Measurements from ENCODE around the gene BATF3.
A peak's percentile ranks its signal among the peaks of the same experiment; 100 is the strongest.
"Not testable (repeated sequence)": the region's sequence is repeated elsewhere in the genome, so short reads cannot be mapped to it uniquely, and the experiment has no call there.

BATF3 gene

DNA sequence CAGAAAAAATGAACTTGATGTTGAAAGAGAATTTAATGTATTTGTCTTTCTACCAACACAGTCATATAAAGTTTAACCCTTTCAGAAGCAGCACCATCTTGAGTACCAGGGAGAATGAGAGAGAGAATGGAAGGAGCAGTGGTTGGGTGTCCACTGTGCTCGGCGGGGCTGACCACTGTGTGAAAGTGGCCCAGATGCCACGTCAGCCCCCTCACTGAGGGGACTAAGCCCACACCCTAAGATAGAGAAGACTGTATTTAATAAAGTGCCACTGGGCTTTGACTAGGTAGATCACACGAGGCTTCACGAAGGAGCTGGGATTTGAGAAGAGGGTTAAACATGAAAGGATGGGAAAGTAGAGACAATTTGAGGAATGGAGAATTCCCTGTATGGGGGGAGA lies 31.2 kb downstream of the BATF3 start:
- Histone ChIP-seq H3K9me3 (ENCODE audit: insufficient read depth, low read depth, low read length) (no peaks in the 10 kb centered on the region), H3K27ac (ENCODE audit: low read depth, low read length) (no peak overlapping the region), H3K4me3 (ENCODE audit: low read length) (no peak overlapping the region), H3K9ac (ENCODE audit: low read depth, low read length) (no peak overlapping the region), H3K36me3 (ENCODE audit: insufficient read depth, low read length) (no peaks in the 10 kb centered on the region), H3K27me3 (ENCODE audit: insufficient read depth, low read length) (peaks cover 12% of the 10 kb centered on the region), H3K4me1 (ENCODE audit: insufficient read depth, low read length) (peaks cover 14% of the 10 kb centered on the region)
- 89% methylated on average over 5 of the region's 5 CpGs for WGBS

DNA sequence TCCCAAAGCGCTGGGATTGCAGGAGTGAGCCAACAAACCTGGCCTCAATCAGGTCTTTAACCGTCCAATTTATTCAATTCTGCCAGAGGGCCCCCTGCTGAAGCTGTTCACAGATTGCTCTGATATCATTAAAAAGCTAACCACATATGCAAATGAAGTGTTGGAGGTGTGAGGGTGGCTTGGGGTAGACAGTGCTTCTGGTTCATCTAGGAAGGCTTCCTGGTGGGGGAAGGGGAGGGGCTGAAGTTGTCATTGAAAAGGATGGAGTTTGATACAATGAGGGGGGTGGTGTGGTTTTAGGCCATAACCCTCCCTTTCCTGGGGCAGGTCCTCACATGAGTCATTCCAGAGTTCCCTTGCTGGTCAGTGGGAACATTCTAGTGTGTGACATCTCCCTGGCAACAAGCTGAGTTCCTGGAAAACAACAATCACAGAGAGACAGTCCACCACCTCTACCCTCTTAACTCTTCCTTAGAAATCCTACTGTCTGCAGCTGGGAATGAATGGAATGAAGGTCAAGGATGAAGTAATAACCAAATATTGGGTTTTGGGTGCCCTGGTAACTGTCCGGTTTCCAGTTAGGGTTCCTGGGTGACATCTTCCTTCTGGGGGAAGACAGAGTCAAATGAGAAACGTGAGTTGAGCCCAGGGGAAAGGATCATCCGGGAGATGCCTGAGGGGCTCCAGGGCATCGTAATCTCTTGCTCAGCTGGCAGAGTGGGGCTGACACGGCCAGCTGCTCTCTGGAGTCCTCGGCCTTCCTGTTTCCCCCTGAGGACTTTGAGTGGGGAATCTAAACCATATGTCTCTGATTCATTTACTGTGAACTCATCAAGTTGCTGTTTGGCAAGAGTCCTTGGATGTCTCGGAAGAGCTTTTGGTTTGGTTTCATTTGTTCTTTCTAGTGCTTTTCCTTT lies 32.2 kb downstream of the BATF3 start:
- Histone ChIP-seq H3K9me3 (ENCODE audit: insufficient read depth, low read depth, low read length) (no peaks in the 10 kb centered on the region), H3K4me1 (ENCODE audit: insufficient read depth, low read length) (peaks cover 14% of the 10 kb centered on the region), H3K36me3 (ENCODE audit: insufficient read depth, low read length) (no peaks in the 10 kb centered on the region), H3K27me3 (ENCODE audit: insufficient read depth, low read length) (peaks cover 12% of the 10 kb centered on the region), H3K9ac (ENCODE audit: low read depth, low read length) (no peak overlapping the region), H3K27ac (ENCODE audit: low read depth, low read length) (no peak overlapping the region), H3K4me3 (ENCODE audit: low read length) (no peak overlapping the region)
- 75% methylated on average over 9 of the region's 9 CpGs for WGBS

DNA sequence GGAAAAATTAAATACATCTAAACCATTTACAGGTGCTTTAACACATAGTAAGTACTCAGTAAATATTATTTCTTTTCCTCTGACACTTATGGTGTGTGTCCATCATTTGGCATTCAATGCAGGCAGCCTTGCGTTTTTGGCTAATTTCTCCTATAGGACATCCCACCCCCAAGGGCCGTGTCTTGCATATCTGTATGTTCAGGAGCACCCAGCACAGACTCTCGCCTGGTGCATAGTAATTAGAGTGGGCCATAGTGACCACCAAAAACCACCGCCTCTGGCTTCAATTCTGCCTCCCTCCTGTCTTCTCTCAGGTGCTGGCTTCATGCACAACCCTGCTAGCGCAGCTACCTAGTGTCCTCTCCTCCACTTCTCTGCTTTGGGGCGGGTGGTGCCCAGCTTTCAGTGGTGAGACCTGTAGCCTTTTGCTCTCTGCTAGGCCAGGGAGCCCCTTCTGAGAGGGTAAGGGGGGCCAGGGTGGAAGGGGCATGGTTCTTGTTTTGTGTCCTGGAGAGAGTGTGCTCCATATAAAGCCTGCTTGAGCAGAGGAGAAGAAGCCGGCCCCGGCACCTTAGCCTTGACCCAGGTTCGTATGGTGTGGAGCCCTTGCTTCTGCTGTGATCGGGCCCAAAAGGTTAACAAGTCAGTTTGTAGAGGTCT lies 33.4 kb downstream of the BATF3 start:
- Histone ChIP-seq H3K9ac (ENCODE audit: low read depth, low read length) (no peak overlapping the region), H3K27ac (ENCODE audit: low read depth, low read length) (no peak overlapping the region), H3K9me3 (ENCODE audit: insufficient read depth, low read depth, low read length) (no peaks in the 10 kb centered on the region), H3K27me3 (ENCODE audit: insufficient read depth, low read length) (peaks cover 12% of the 10 kb centered on the region), H3K4me1 (ENCODE audit: insufficient read depth, low read length) (peaks cover 6% of the 10 kb centered on the region), H3K4me3 (ENCODE audit: low read length) (no peak overlapping the region), H3K36me3 (ENCODE audit: insufficient read depth, low read length) (no peaks in the 10 kb centered on the region)
- 80% methylated on average over 10 of the region's 10 CpGs for WGBS

DNA sequence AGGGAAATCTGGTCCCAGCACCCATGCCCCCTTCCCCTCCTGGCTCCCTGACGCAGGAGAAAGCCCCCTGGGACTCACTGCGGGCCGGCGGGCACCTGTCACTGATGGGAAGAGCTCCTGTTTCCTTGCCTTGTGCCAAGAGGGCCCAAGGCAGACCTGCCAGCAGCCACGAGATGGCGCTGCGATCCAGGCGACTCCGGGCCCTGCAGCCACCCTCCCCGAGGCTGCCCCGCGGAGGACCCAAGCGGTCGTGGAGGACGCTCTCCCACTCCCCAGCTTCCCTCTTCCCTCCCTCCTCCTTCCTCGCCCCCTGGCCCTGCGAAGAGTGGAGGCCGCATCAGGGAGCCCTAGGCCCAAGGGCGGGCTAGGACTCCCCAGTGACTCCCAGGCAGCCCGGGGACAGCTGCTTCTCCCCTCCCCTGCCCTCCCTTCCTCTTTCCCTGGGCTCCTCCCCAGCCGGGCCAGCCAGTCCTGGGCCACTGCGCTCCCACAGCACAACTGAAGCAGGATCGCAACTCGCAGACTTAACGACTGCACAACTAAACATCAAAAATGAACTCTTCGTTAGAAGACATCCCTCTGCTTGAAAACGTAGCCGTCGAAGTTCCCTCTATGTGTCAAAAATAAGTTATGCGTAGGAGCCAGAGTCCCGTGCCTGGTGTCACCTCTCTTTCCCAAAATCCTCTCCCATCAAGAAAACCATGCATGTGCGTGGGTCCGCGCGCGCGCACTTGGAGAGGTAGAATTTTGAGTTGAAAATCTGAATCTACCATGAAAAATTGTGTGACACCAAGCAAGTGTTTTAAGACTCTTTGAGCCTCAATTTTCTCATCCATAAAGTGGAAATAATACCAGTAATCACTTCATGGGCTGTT lies 34.2 kb downstream of the BATF3 start:
- H3K4me1 ChIP-seq (ENCODE audit: insufficient read depth, low read length) = peaks cover 6% of the 10 kb centered on the region; the same call in 1 of the 2 replicates
- peak overlapping the region; percentile 67 for H3K4me3 ChIP-seq (ENCODE audit: low read length)
- no peaks in the 10 kb centered on the region for H3K36me3 ChIP-seq (ENCODE audit: insufficient read depth, low read length)
- peaks cover 12% of the 10 kb centered on the region for H3K27me3 ChIP-seq (ENCODE audit: insufficient read depth, low read length)
- no peaks in the 10 kb centered on the region for H3K9me3 ChIP-seq (ENCODE audit: insufficient read depth, low read depth, low read length)
- peak overlapping the region; percentile 67 for H3K9ac ChIP-seq (ENCODE audit: low read depth, low read length)
- no peak overlapping the region for H3K27ac ChIP-seq (ENCODE audit: low read depth, low read length)
- WGBS = 10% methylated on average over 37 of the region's 37 CpGs

DNA sequence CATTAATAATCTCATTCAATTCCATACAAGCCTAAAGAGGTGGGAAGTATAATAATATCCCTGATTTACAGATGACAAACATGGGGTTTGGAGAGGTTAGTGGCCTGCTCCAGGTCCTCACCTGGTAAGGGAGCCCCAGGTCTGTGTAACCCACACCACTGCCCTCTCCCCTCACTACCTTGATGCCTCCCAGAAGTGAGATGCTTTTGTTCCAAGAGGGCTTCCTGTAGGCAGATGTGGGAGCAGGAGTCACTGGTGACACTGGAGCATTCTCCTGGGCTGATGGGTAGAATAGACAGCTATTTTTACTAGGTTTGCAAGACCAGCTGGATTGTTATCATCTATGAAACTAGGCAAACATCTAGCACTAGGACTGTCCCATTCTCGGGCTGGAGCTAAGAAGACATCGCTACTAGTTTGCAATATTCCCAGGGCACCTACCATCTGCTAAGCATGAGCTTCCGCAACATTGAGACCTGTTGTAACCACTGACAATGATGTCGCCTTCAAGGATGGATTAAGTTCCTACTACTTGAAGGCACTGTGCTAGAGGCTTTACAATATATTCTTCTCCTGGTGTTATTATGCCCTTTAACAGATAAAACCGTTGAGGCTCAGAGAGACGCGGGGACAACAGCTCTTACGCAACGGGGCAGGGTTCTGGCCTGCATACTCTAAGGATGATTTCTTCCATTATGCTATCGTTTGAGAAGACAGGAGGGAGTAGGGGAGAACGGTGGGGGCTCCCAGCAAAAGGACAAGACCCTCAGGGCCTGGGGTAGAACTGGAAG lies 35.0 kb downstream of the BATF3 start:
- Histone ChIP-seq H3K9ac (ENCODE audit: low read depth, low read length) (no peak overlapping the region), H3K27me3 (ENCODE audit: insufficient read depth, low read length) (peaks cover 12% of the 10 kb centered on the region), H3K27ac (ENCODE audit: low read depth, low read length) (no peak overlapping the region), H3K4me3 (ENCODE audit: low read length) (no peak overlapping the region), H3K36me3 (ENCODE audit: insufficient read depth, low read length) (no peaks in the 10 kb centered on the region), H3K4me1 (ENCODE audit: insufficient read depth, low read length) (peaks cover 6% of the 10 kb centered on the region; the same call in 1 of the 2 replicates), H3K9me3 (ENCODE audit: insufficient read depth, low read depth, low read length) (no peaks in the 10 kb centered on the region)
- WGBS = 83% methylated on average over 11 of the region's 11 CpGs

DNA sequence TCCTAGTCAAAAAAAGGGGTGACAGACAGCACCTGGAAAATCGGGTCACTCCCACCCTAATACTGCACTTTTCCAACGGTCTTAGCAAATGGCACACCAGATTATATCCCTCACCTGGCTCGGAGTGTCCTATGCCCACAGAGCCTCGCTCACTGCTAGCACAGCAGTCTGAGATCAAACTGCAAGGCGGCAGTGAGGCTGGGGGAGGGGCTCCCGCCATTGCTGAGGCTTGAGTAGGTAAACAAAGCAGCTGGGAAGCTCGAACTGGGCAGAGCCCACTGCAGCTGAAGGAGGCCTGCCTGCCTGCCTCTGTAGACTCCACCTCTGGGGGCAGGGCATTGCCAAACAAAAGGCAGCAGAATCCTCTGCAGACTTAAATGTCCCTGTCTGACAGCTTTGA lies 41.4 kb downstream of the BATF3 start:
- not testable (repeated sequence) for H3K27me3 ChIP-seq (ENCODE audit: insufficient read depth, low read length); H3K36me3 ChIP-seq (ENCODE audit: insufficient read depth, low read length); H3K4me1 ChIP-seq (ENCODE audit: insufficient read depth, low read length); H3K9me3 ChIP-seq (ENCODE audit: insufficient read depth, low read depth, low read length); H3K27ac ChIP-seq (ENCODE audit: low read depth, low read length); H3K4me3 ChIP-seq (ENCODE audit: low read length); H3K9ac ChIP-seq (ENCODE audit: low read depth, low read length)
- WGBS = 44% methylated on average over 7 of the region's 7 CpGs

DNA sequence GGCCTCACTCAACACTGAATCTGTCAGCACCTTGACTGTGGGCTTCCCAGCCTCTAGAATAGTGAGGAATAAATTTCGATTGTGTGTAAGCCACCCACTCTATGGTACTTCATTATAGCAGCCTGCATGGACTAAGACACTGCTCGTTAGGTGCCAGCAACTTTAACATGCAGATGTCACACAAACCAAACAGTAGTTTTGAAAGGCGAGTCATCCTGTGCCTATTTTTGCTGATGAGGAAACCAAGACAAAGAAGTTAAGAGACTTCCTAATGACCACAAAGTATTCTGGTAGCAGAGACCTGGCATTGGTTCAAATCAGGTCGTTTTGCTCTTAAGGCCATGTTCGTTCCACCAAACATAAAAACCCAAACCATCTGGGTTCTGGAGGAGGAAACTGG lies 42.9 kb downstream of the BATF3 start:
- Histone ChIP-seq H3K36me3 (ENCODE audit: insufficient read depth, low read length) (no peaks in the 10 kb centered on the region), H3K27me3 (ENCODE audit: insufficient read depth, low read length) (no peaks in the 10 kb centered on the region), H3K9me3 (ENCODE audit: insufficient read depth, low read depth, low read length) (no peaks in the 10 kb centered on the region), H3K27ac (ENCODE audit: low read depth, low read length) (no peak overlapping the region), H3K4me1 (ENCODE audit: insufficient read depth, low read length) (no peaks in the 10 kb centered on the region; the same call in 1 of the 2 replicates), H3K4me3 (ENCODE audit: low read length) (no peak overlapping the region), H3K9ac (ENCODE audit: low read depth, low read length) (no peak overlapping the region)
- 94% methylated on average over 4 of the region's 5 CpGs for WGBS

DNA sequence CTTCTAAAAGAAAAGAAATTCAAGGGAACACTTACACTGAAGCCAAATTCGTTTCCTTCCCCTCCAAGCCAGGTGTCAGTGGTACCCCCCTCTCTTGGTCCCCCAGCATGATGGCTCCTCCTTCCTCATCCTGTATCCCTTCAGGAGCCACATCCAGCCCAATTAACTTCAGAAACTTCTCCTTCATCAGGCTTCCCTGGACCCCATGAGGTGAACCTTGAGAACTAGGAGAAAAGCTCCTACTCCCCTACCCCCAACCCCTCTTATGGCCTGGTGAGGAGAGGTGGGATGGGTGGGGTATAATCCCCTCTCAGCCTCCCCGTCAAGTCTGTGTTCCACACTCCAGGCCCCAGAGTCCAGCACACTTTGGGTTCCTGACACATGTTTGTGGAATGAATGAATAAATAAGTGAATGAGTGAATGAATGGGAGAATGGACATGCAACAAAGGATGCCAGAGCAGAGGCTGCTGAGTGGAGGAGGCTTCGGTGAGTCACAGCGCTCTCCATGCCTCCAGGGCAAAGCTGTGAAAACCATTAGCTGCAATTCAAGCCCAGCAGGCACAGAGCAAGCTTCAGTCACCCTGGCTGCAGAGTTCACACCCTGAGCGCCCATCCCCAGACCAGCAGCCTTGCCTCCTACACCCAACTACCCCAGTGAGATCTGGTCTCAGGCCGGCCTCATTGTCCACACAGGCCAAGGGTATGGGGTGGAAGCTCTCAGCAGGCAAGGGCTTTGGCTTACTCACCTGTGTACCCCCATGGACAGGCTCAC lies 43.8 kb downstream of the BATF3 start:
- WGBS = 53% methylated on average over 6 of the region's 6 CpGs
- no peak overlapping the region for H3K9ac ChIP-seq (ENCODE audit: low read depth, low read length)
- no peaks in the 10 kb centered on the region for H3K9me3 ChIP-seq (ENCODE audit: insufficient read depth, low read depth, low read length)
- no peaks in the 10 kb centered on the region for H3K27me3 ChIP-seq (ENCODE audit: insufficient read depth, low read length)
- no peak overlapping the region for H3K4me3 ChIP-seq (ENCODE audit: low read length)
- no peaks in the 10 kb centered on the region for H3K36me3 ChIP-seq (ENCODE audit: insufficient read depth, low read length)
- H3K4me1 ChIP-seq (ENCODE audit: insufficient read depth, low read length) = no peaks in the 10 kb centered on the region; the same call in 1 of the 2 replicates
- H3K27ac ChIP-seq (ENCODE audit: low read depth, low read length) = no peak overlapping the region

DNA sequence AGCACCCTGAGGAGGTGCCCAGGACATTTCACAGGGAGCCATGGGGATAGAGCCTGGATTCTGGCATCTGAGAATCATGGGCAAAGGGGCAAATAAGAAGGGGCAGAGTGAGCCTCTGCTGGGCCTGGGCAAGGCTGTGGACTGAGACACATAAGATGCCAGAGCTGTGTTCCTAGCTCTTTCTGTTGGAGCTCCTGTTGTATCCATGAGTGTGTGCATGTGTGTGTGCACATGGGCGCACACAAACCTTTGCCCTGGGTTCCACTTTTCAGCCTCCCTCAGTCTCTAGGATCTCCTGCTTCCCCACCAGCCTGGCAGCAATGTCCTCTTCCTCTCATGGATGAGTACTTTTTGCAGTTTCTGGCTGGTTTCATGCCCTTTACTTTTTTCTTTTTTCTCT lies 47.0 kb downstream of the BATF3 start:
- Histone ChIP-seq H3K9ac (ENCODE audit: low read depth, low read length) (no peak overlapping the region), H3K27ac (ENCODE audit: low read depth, low read length) (no peak overlapping the region), H3K4me1 (ENCODE audit: insufficient read depth, low read length) (no peaks in the 10 kb centered on the region; the same call in 1 of the 2 replicates), H3K9me3 (ENCODE audit: insufficient read depth, low read depth, low read length) (no peaks in the 10 kb centered on the region), H3K4me3 (ENCODE audit: low read length) (no peak overlapping the region), H3K36me3 (ENCODE audit: insufficient read depth, low read length) (no peaks in the 10 kb centered on the region), H3K27me3 (ENCODE audit: insufficient read depth, low read length) (no peaks in the 10 kb centered on the region)
- 87% methylated on average over 1 of the region's 1 CpG for WGBS

DNA sequence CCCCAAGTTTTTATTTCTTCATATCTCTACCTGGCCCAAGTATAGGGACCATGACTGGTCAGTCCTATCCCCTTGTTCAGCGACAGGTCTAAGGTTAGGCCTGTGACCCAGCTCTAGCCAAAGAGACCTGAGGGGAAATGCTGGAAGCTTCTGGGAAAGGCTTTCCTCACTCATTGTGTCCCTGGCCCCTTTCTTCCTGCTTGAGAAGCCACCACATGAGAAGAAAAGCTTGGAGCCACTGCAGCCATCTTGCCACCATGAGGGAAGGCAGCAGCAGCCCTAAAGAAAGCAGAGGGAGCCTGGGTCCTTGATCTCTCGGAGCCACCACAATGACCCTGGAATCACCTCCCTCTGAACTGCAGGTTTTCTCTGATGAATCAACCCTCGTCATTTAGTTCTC lies 47.7 kb downstream of the BATF3 start:
- WGBS = 97% methylated on average over 3 of the region's 3 CpGs
- no peak overlapping the region for H3K9ac ChIP-seq (ENCODE audit: low read depth, low read length)
- no peaks in the 10 kb centered on the region for H3K36me3 ChIP-seq (ENCODE audit: insufficient read depth, low read length)
- H3K9me3 ChIP-seq (ENCODE audit: insufficient read depth, low read depth, low read length) = no peaks in the 10 kb centered on the region
- H3K27me3 ChIP-seq (ENCODE audit: insufficient read depth, low read length) = no peaks in the 10 kb centered on the region
- no peak overlapping the region for H3K27ac ChIP-seq (ENCODE audit: low read depth, low read length)
- no peak overlapping the region for H3K4me3 ChIP-seq (ENCODE audit: low read length)
- H3K4me1 ChIP-seq (ENCODE audit: insufficient read depth, low read length) = no peaks in the 10 kb centered on the region
